Measurements from ENCODE around the gene TENM3.
A peak's percentile ranks its signal among the peaks of the same experiment; 100 is the strongest.

The TENM3 gene

GRCh38 chr4:182324282-182324681 is 81.1 kb downstream of the TENM3 start:
- no peak overlapping the region for H3K4me3 ChIP-seq (ENCODE audit: low read depth, low read length)
- no peak for DNase-seq (ENCODE audit: low read depth)
- no peak for TF ChIP-seq CTCF (conservative IDR thresholded peaks at IDR 0.05; ENCODE audit: low read depth, low read length)

GRCh38 chr4:182325397-182325796 is 82.2 kb downstream of the TENM3 start:
- DNase-seq (ENCODE audit: low read depth): no peak
- TF ChIP-seq CTCF (conservative IDR thresholded peaks at IDR 0.05; ENCODE audit: low read depth, low read length): no peak
- no peak overlapping the region for H3K4me3 ChIP-seq (ENCODE audit: low read depth, low read length)

- no peak for TF ChIP-seq CTCF (conservative IDR thresholded peaks at IDR 0.05; ENCODE audit: low read depth, low read length)
These were observed 82.7 kb downstream of the TENM3 start for GRCh38 chr4:182325848-182326255.

GRCh38 chr4:182328505-182328904 is 85.3 kb downstream of the TENM3 start:
- no peak for DNase-seq (ENCODE audit: low read depth)
- TF ChIP-seq CTCF (conservative IDR thresholded peaks at IDR 0.05; ENCODE audit: low read depth, low read length): no peak
- no peak overlapping the region for H3K4me3 ChIP-seq (ENCODE audit: low read depth, low read length)

More at GRCh38 chr4:182325848-182326255, 82.7 kb downstream of the TENM3 start:
- no peak overlapping the region for H3K4me3 ChIP-seq (ENCODE audit: low read depth, low read length)
- no peak for DNase-seq (ENCODE audit: low read depth)

- H3K4me3 ChIP-seq (ENCODE audit: low read depth, low read length): no peak overlapping the region
- no peak for TF ChIP-seq CTCF (conservative IDR thresholded peaks at IDR 0.05; ENCODE audit: low read depth, low read length)
- peak; percentile 14 for DNase-seq (ENCODE audit: low read depth)
These were observed 94.2 kb downstream of the TENM3 start for GRCh38 chr4:182337366-182337765.

- no peak for TF ChIP-seq CTCF (conservative IDR thresholded peaks at IDR 0.05; ENCODE audit: low read depth, low read length)
- no peak overlapping the region for H3K4me3 ChIP-seq (ENCODE audit: low read depth, low read length)
- DNase-seq (ENCODE audit: low read depth): peak; percentile 72
These were observed 94.9 kb downstream of the TENM3 start for GRCh38 chr4:182338063-182338462.

- TF ChIP-seq CTCF (conservative IDR thresholded peaks at IDR 0.05; ENCODE audit: low read depth, low read length): no peak
- peak; percentile 8 for DNase-seq (ENCODE audit: low read depth)
- no peak overlapping the region for H3K4me3 ChIP-seq (ENCODE audit: low read depth, low read length)
These were observed 95.5 kb downstream of the TENM3 start for GRCh38 chr4:182338746-182339145.

All from choroid plexus epithelial cell (primary cell).